Mesenchymal stem cell (in vitro differentiated cells and primary cell): Measurements from ENCODE around the gene ERBB3.

ENCODE experiments used
- DNase-seq: peaks from one replicate; pipeline ENCODE4 v3.0.0-alpha.2; 2013
- H2AFZ ChIP-seq: one replicate; pipeline ENCODE4 v1.6.1; 2013; ENCODE audit warnings: low read depth, mild to moderate bottlenecking, control low read depth, inconsistent platforms, low read length, moderate library complexity
- H2AK5ac ChIP-seq: 2 replicates; pipeline ENCODE4 v1.6.1; 2013; ENCODE audit warnings: low read length, moderate library complexity, mild to moderate bottlenecking, inconsistent platforms; ENCODE audit not compliant: severe bottlenecking
- H2BK120ac ChIP-seq: one replicate; pipeline ENCODE4 v1.6.1; 2013; ENCODE audit warnings: low read depth, mild to moderate bottlenecking, inconsistent platforms, low read length, moderate library complexity
- H2BK12ac ChIP-seq, 2 experiments: one replicate each; pipeline ENCODE4 v1.6.1; 2013; ENCODE audit warnings: inconsistent platforms in 2 of 2, low read length in 2 of 2, mild to moderate bottlenecking in 2 of 2, moderate library complexity in 2 of 2, control low read depth in 1 of 2
- H2BK15ac ChIP-seq: one replicate; pipeline ENCODE4 v1.6.1; 2013; ENCODE audit warnings: mild to moderate bottlenecking, low read depth, inconsistent platforms; ENCODE audit not compliant: poor library complexity, severe bottlenecking
- H2BK5ac ChIP-seq: 2 replicates; pipeline ENCODE4 v1.6.1; 2013; ENCODE audit warnings: low read depth, mild to moderate bottlenecking, low read length, control low read depth, inconsistent platforms; ENCODE audit not compliant: poor library complexity, severe bottlenecking
- H3K14ac ChIP-seq, 2 experiments: one replicate each; pipeline ENCODE4 v1.6.1; 2013; ENCODE audit warnings: inconsistent platforms in 2 of 2, low read length in 2 of 2, control low read depth in 1 of 2, mild to moderate bottlenecking in 1 of 2, moderate library complexity in 1 of 2
- H3K18ac ChIP-seq, 2 experiments: one replicate each; pipeline ENCODE4 v1.6.1; 2013; ENCODE audit warnings: inconsistent platforms in 2 of 2, low read length in 2 of 2, control low read depth in 1 of 2, low read depth in 1 of 2, mild to moderate bottlenecking in 1 of 2
- H3K23ac ChIP-seq, 2 experiments: one replicate each; pipeline ENCODE4 v1.6.1; 2013; ENCODE audit warnings: inconsistent platforms in 2 of 2, low read length in 2 of 2, mild to moderate bottlenecking in 2 of 2, moderate library complexity in 2 of 2, control low read depth in 1 of 2
- H3K27ac ChIP-seq: 2 replicates; pipeline ENCODE4 v1.5.1; 2013; ENCODE audit warnings: mild to moderate bottlenecking, moderate library complexity, low read length, control low read depth, inconsistent platforms; ENCODE audit not compliant: poor library complexity, severe bottlenecking
- H3K27me3 ChIP-seq, 2 experiments: 2 replicates each; pipeline versions ENCODE4 v1.6.1 to v1.7.0; 2013; ENCODE audit warnings: low read length in 2 of 2, mild to moderate bottlenecking in 2 of 2, moderate library complexity in 2 of 2, control low read depth in 1 of 2, inconsistent platforms in 1 of 2; ENCODE audit not compliant: control insufficient read depth in 1 of 2, insufficient read depth in 1 of 2
- H3K36me3 ChIP-seq, 2 experiments: 2 replicates each; pipeline versions ENCODE4 v1.6.1 to v1.7.0; 2013; ENCODE audit warnings: low read length in 2 of 2, control low read depth in 1 of 2, inconsistent platforms in 1 of 2, low read depth in 1 of 2, mild to moderate bottlenecking in 1 of 2; ENCODE audit not compliant: insufficient read depth in 2 of 2, control insufficient read depth in 1 of 2
- H3K4ac ChIP-seq, 2 experiments: one replicate each; pipeline ENCODE4 v1.6.1; 2013; ENCODE audit warnings: inconsistent platforms in 2 of 2, low read length in 2 of 2, mild to moderate bottlenecking in 2 of 2, moderate library complexity in 2 of 2, control low read depth in 1 of 2, low read depth in 1 of 2
- H3K4me1 ChIP-seq: 2 replicates; pipeline ENCODE4 v1.6.1; 2013; ENCODE audit warnings: low read depth, low read length, control low read depth; ENCODE audit not compliant: control insufficient read depth, insufficient read depth
- H3K4me2 ChIP-seq: 2 replicates; pipeline ENCODE4 v1.6.1; 2013; ENCODE audit warnings: low read length, mild to moderate bottlenecking, inconsistent platforms; ENCODE audit not compliant: poor library complexity, severe bottlenecking
- H3K4me3 ChIP-seq, 2 experiments: 2 replicates each; pipeline versions ENCODE4 v1.5.1 to v1.7.0; 2013; ENCODE audit warnings: low read length in 2 of 2, mild to moderate bottlenecking in 2 of 2, control low read depth in 1 of 2, low read depth in 1 of 2; ENCODE audit not compliant: insufficient read depth in 1 of 2
- H3K79me1 ChIP-seq: replicated peaks from 2 replicates; pipeline ENCODE4 v1.6.1; 2013; ENCODE audit warnings: mild to moderate bottlenecking, control low read depth, low read length, inconsistent platforms; ENCODE audit not compliant: poor library complexity, severe bottlenecking
- H3K9ac ChIP-seq: 2 replicates; pipeline ENCODE4 v1.7.0; 2013; ENCODE audit warnings: mild to moderate bottlenecking, low read length, moderate library complexity
- H3K9me3 ChIP-seq: 2 replicates; pipeline ENCODE4 v1.7.0; 2013; ENCODE audit warnings: mild to moderate bottlenecking, low read length; ENCODE audit not compliant: control insufficient read depth
- H4K8ac ChIP-seq: one replicate; pipeline ENCODE4 v1.6.1; 2013; ENCODE audit warnings: inconsistent platforms, mild to moderate bottlenecking, low read length, moderate library complexity
- H4K91ac ChIP-seq: one replicate; pipeline ENCODE4 v1.6.1; 2013; ENCODE audit warnings: mild to moderate bottlenecking, low read length, inconsistent platforms
- WGBS: methylation state at CpG from one replicate; pipeline ENCODE4 v1.1.7; 2013; ENCODE audit warnings: mixed read lengths; 5-methylcytosine and 5-hydroxymethylcytosine counted together

ERBB3 gene

GRCh38 chr12:56120158-56120846 is 40.3 kb downstream of the ERBB3 start:
- no peak overlapping the region for H3K4ac ChIP-seq
- H3K4me3 ChIP-seq = no peak overlapping the region
- no peak overlapping the region for H3K14ac ChIP-seq

DNA sequence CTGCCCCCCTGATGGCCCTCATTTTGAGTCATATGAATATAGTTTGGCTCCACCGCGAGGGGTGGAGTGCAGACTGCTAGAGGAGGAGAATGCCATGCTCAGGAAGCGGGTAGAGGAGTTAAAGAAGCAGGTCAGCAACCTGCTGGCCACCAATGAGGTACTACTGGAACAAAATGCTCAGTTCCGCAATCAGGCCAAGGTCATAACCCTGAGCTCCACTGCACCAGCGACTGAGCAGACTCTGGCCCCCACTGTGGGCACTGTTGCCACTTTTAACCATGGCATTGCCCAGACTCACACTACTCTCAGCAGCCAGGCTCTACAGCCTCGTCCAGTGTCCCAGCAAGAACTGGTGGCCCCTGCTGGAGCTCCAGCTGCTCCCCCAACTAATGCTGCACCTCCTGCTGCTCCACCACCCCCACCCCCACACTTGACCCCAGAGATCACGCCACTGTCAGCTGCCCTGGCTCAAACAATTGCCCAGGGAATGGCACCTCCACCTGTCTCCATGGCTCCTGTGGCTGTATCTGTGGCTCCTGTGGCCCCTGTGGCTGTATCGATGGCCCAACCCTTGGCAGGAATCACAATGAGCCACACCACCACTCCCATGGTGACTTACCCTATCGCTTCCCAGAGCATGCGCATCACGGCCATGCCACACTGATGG is 41.4 kb downstream of the ERBB3 start:
- Histone ChIP-seq H3K18ac (no peak overlapping the region), H3K9me3 (no peaks in the 10 kb centered on the region), H2AFZ (no peak overlapping the region), H3K4me2 (no peak overlapping the region), H3K4me1 (peaks cover 12% of the 10 kb centered on the region), H3K27ac (no peak overlapping the region), H4K91ac (peak overlapping the region; percentile 81), H2AK5ac (no peak overlapping the region), H2BK15ac (no peak overlapping the region), H3K14ac (no peak overlapping the region), H3K4me3 (no peak overlapping the region), H3K79me1 (peaks cover 34% of the 10 kb centered on the region), H3K23ac (no peak overlapping the region), H2BK5ac (no peak overlapping the region), H3K27me3 (no peaks in the 10 kb centered on the region), H3K36me3 (peaks cover 24 to 45% of the 10 kb centered on the region in 2 experiments), H2BK120ac (no peak overlapping the region), H2BK12ac (no peak overlapping the region), H4K8ac (no peak overlapping the region), H3K9ac (peak overlapping the region; percentile 37), H3K4ac (no peak overlapping the region)
- 97% methylated on average over 11 of the region's 11 CpGs for WGBS
- DNase-seq = no peak

More at GRCh38 chr12:56120158-56120846, 40.3 kb downstream of the ERBB3 start:
- Histone ChIP-seq H3K9me3 (no peaks in the 10 kb centered on the region), H2BK5ac (no peak overlapping the region), H3K27ac (peak overlapping the region; percentile 46), H3K9ac (peak overlapping the region; percentile 99), H4K8ac (no peak overlapping the region), H3K18ac (no peak overlapping the region), H2AFZ (no peak overlapping the region), H2AK5ac (peak overlapping the region; percentile 82), H2BK12ac (peak overlapping the region in 1 of 2 experiments; percentile 56), H3K23ac (no peak overlapping the region), H2BK15ac (no peak overlapping the region), H2BK120ac (no peak overlapping the region), H3K27me3 (no peaks in the 10 kb centered on the region), H3K79me1 (peaks cover 34% of the 10 kb centered on the region), H4K91ac (no peak overlapping the region), H3K4me2 (no peak overlapping the region), H3K36me3 (peaks cover 24 to 45% of the 10 kb centered on the region in 2 experiments), H3K4me1 (peaks cover 12% of the 10 kb centered on the region)
- 91% methylated on average over 17 of the region's 17 CpGs for WGBS
- DNase-seq = no peak

- H2BK12ac ChIP-seq = no peak overlapping the region
- H3K9me3 ChIP-seq = no peaks in the 10 kb centered on the region
- H3K4ac ChIP-seq = no peak overlapping the region
- no peak overlapping the region for H3K4me3 ChIP-seq
- H3K79me1 ChIP-seq = peaks cover 36% of the 10 kb centered on the region
- H2AK5ac ChIP-seq = no peak overlapping the region
- peaks cover 12% of the 10 kb centered on the region for H3K4me1 ChIP-seq
- H3K14ac ChIP-seq = no peak overlapping the region
- peaks cover 24 to 39% of the 10 kb centered on the region in 2 experiments for H3K36me3 ChIP-seq
- H2BK5ac ChIP-seq = no peak overlapping the region
- no peak overlapping the region for H2AFZ ChIP-seq
- no peak overlapping the region for H2BK120ac ChIP-seq
- peak; percentile 17 for DNase-seq
- peak overlapping the region in 1 of 2 experiments; percentile 84 for H3K23ac ChIP-seq
- no peaks in the 10 kb centered on the region for H3K27me3 ChIP-seq
- no peak overlapping the region for H4K91ac ChIP-seq
- H3K9ac ChIP-seq = peak overlapping the region; percentile 37
- no peak overlapping the region for H3K4me2 ChIP-seq
- H3K18ac ChIP-seq = no peak overlapping the region
- no peak overlapping the region for H4K8ac ChIP-seq
- H3K27ac ChIP-seq = no peak overlapping the region
- 93% methylated on average over 2 of the region's 2 CpGs for WGBS
- H2BK15ac ChIP-seq = no peak overlapping the region
Measured at GRCh38 chr12:56122637-56123036, 42.7 kb downstream of the ERBB3 start.

DNA sequence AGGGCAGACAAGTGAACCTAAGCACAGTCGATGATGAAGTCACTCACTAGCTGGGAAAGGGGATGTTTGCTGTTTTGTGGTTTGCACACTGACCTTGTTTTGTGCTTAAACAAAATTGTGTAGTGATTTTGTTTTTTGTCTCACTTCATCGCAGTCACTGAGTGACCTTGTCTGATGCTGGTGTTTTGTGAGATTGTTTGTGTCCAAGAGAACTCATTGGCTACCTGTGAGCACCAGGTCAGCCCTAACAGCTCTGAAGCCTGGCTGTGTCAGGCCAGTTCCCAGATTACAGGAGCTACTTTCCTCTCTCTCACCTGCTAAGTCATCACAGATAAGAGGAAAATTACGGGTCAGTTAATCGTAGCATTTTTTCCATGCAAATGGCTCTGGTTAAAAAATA is 44.2 kb downstream of the ERBB3 start:
- Histone ChIP-seq H3K9me3 (no peaks in the 10 kb centered on the region), H3K14ac (no peak overlapping the region), H2AFZ (no peak overlapping the region), H2BK120ac (no peak overlapping the region), H3K36me3 (peaks cover 24 to 37% of the 10 kb centered on the region in 2 experiments), H3K4me3 (no peak overlapping the region), H4K91ac (no peak overlapping the region), H4K8ac (no peak overlapping the region), H2AK5ac (peak overlapping the region; percentile 23), H3K9ac (no peak overlapping the region), H3K4ac (no peak overlapping the region), H3K27ac (no peak overlapping the region), H3K79me1 (peaks cover 34% of the 10 kb centered on the region), H3K4me2 (no peak overlapping the region), H2BK5ac (no peak overlapping the region), H3K23ac (peak overlapping the region in 1 of 2 experiments; percentile 37), H2BK15ac (no peak overlapping the region), H3K27me3 (no peaks in the 10 kb centered on the region), H2BK12ac (no peak overlapping the region), H3K18ac (no peak overlapping the region), H3K4me1 (peaks cover 4% of the 10 kb centered on the region)
- whole genome bisulfite sequencing = 93% methylated on average over 4 of the region's 4 CpGs
- DNase-seq = no peak
